Measurements from ENCODE around the gene LAMC3. TPM values are rescaled to one million over a fixed set of nuclear protein-coding genes. Genes with fewer than 3 reads are reported as not detected.

Gene LAMC3
- total RNA-seq, 1 donor from 2014 or later: 30.1 TPM

DNA sequence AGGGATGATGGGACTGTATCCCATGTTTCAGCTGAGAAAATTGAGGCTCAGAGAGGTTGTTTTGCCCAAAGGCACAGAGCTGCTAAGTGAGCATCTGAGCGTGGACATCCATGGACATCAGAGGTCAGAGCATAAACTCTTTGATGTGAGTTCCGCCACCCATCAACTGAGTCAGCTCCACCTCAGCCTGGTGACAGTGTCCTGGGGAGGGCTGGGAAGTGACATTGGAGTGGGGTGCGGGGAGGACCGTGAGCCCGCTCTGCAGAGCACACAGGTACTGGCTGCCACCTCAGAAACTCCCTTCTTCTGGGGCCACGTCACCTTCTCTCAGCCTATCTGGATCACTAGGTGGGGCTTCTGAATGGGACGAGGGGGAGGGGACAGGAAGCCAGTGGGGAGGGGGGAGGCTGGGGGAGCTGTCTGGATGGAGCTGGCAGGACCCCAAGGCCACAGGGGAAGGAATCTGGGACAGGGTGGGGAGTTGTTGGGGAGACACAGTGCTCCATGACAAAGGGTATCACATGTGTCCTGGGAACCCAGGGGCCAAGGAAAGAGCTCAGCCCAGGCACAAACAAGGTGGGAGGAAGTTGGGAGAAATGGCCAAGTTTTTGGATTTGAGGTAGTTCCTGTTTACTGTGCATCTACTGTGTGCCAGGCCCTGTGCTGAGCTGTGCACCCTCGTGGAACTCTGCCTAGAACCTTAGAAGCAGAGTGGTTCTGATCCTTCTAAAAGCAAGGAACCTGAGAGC, 2.5 kb downstream of the LAMC3 start:
- TF ChIP-seq, protein P1, sequence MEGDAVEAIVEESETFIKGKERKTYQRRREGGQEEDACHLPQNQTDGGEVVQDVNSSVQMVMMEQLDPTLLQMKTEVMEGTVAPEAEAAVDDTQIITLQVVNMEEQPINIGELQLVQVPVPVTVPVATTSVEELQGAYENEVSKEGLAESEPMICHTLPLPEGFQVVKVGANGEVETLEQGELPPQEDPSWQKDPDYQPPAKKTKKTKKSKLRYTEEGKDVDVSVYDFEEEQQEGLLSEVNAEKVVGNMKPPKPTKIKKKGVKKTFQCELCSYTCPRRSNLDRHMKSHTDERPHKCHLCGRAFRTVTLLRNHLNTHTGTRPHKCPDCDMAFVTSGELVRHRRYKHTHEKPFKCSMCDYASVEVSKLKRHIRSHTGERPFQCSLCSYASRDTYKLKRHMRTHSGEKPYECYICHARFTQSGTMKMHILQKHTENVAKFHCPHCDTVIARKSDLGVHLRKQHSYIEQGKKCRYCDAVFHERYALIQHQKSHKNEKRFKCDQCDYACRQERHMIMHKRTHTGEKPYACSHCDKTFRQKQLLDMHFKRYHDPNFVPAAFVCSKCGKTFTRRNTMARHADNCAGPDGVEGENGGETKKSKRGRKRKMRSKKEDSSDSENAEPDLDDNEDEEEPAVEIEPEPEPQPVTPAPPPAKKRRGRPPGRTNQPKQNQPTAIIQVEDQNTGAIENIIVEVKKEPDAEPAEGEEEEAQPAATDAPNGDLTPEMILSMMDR (IDR thresholded peaks at IDR 0.05; ENCODE audit: unreplicated experiment): no peak
- peaks cover 7% of the 10 kb centered on the region for H3K27me3 Mint-ChIP-seq (ENCODE audit: unreplicated experiment)
- no peak overlapping the region for H3K27ac Mint-ChIP-seq (ENCODE audit: unreplicated experiment)
- H3K4me1 Mint-ChIP-seq (ENCODE audit: unreplicated experiment): peaks cover 19% of the 10 kb centered on the region
- no peak for DNase-seq (ENCODE audit: low spot score)
- no peak overlapping the region for H3K4me3 Mint-ChIP-seq (ENCODE audit: unreplicated experiment)
- peaks cover 6% of the 10 kb centered on the region for H3K36me3 Mint-ChIP-seq (ENCODE audit: low read depth, unreplicated experiment)
- no peaks in the 10 kb centered on the region for H3K9me3 Mint-ChIP-seq (ENCODE audit: unreplicated experiment)

DNA sequence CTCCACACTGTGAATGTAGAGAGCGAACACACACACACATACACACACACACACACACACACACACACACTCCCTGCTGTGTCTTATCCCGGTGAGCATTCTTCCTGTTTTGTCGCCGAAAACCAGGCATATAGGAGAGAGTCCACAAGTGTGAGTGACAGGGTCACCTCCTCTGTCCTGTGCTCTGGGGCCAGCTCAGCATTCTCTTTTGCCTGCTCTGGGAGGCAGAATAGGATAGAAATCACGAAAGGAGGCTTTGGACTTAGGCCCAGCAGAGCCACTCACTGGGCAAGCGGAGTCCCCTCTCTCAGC, 3.0 kb downstream of the LAMC3 start:
- peaks cover 19% of the 10 kb centered on the region for H3K4me1 Mint-ChIP-seq (ENCODE audit: unreplicated experiment)
- no peak for DNase-seq (ENCODE audit: low spot score)
- TF ChIP-seq, protein P1 (IDR thresholded peaks at IDR 0.05; ENCODE audit: unreplicated experiment): no peak
- peaks cover 7% of the 10 kb centered on the region for H3K27me3 Mint-ChIP-seq (ENCODE audit: unreplicated experiment)
- no peak overlapping the region for H3K27ac Mint-ChIP-seq (ENCODE audit: unreplicated experiment)
- H3K4me3 Mint-ChIP-seq (ENCODE audit: unreplicated experiment): no peak overlapping the region
- H3K36me3 Mint-ChIP-seq (ENCODE audit: low read depth, unreplicated experiment): peaks cover 6% of the 10 kb centered on the region
- no peaks in the 10 kb centered on the region for H3K9me3 Mint-ChIP-seq (ENCODE audit: unreplicated experiment)

DNA sequence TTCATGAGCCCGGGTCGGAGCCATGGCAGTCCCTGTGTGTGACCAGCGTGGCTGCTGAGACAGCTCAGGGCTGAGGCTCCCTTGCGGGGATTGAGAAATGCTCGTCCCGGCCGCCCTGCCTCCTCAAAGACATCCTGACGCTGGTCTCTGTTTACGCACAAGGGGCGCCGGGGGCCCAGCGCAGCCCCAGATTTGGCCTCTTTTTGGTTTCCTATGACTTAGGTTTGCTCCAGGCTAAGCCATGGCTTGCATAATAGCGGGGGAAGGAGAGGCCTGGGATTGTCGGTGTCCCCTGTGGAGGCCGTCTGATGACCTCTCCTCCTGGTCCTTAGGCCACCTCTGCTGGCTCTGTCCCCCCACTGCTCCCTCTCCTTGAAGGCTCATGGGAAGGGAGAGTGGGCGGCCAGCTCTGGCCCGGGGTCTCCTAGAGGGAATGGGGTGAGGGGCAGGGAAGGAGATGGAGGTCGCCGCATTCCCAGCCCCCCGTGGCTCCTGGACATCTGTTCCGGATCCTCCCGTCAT, 3.5 kb downstream of the LAMC3 start:
- H3K27me3 Mint-ChIP-seq (ENCODE audit: unreplicated experiment): peaks cover 7% of the 10 kb centered on the region
- H3K9me3 Mint-ChIP-seq (ENCODE audit: unreplicated experiment): no peaks in the 10 kb centered on the region
- no peak for DNase-seq (ENCODE audit: low spot score)
- no peak overlapping the region for H3K27ac Mint-ChIP-seq (ENCODE audit: unreplicated experiment)
- peaks cover 6% of the 10 kb centered on the region for H3K36me3 Mint-ChIP-seq (ENCODE audit: low read depth, unreplicated experiment)
- H3K4me1 Mint-ChIP-seq (ENCODE audit: unreplicated experiment): peaks cover 19% of the 10 kb centered on the region
- TF ChIP-seq, protein P1 (IDR thresholded peaks at IDR 0.05; ENCODE audit: unreplicated experiment): no peak
- no peak overlapping the region for H3K4me3 Mint-ChIP-seq (ENCODE audit: unreplicated experiment)

DNA sequence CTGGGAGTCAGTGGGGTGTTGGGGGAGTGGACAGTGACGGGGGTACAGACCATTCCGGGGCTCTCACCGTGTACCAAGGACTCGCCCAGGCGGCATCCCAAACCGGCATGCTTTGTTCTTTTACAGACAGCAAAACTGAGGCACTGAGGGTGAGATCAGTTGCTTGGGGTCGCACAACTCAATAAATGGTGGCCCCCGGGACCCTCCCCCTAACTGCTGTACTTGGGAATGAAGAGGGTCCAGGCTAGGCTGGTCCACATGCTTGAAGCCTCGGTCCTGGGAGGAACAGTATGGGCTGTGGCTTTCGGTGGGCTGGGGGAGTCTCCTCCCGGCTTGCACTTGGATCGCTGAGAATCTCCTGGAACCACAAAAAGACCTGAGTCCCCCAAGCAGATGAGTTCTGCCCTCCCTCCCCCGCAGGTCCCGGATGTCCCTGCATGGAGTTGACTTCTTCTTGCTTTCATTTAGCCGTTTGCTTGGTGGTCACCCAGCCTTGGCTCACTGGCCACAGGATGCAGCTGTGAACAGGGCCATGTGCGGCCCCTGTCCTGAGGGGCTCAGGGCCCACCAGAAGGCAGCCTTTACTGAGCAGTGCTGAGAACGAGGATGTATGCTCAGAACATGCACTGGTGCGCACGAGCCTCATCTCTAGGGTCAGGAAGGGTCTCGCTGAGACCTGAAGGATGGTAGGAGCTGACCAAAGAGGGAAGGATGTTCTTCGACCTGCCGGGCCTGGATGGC, 4.2 kb downstream of the LAMC3 start:
- Mint-ChIP-seq H3K36me3 (ENCODE audit: low read depth, unreplicated experiment) (peaks cover 6% of the 10 kb centered on the region), H3K27me3 (ENCODE audit: unreplicated experiment) (peaks cover 7% of the 10 kb centered on the region), H3K9me3 (ENCODE audit: unreplicated experiment) (no peaks in the 10 kb centered on the region), H3K4me3 (ENCODE audit: unreplicated experiment) (no peak overlapping the region), H3K27ac (ENCODE audit: unreplicated experiment) (no peak overlapping the region), H3K4me1 (ENCODE audit: unreplicated experiment) (peaks cover 19% of the 10 kb centered on the region)
- TF ChIP-seq, protein P1 (IDR thresholded peaks at IDR 0.05; ENCODE audit: unreplicated experiment): no peak
- DNase-seq (ENCODE audit: low spot score): no peak
